B cell (primary cell): ENCODE results near the gene ITGB1. TPM values are rescaled to one million over a fixed set of nuclear protein-coding genes. Genes with fewer than 3 reads are reported as not detected.
A peak's percentile ranks its signal among the peaks of the same experiment; 100 is the strongest.

Source experiments
- ATAC-seq: fragments of 200-7000 bp; cut with Tn5 transposase; one replicate; pipeline ENCODE4 v1.10.0; 2021; ENCODE audit warnings: low read depth, mild to moderate bottlenecking, moderate number of reproducible peaks, moderate library complexity
- CTCF ChIA-PET: fragments of 350-600 bp; sonication (Branson Sonifier 250); formaldehyde crosslinking; loops from one replicate; lab custom pipeline; 2021; ENCODE audit warnings: antibody characterized with exemption, inconsistent platforms; lab: Charles Lee
- POLR2A ChIA-PET: fragments of 350-600 bp; sonication (Branson Sonifier 250); formaldehyde crosslinking; loops from one replicate; lab custom pipeline; 2021; ENCODE audit warnings: antibody characterized with exemption; lab: Charles Lee
- DNase-seq: peaks from one replicate; pipeline ENCODE4 v3.0.0; 2013
- H2AFZ ChIP-seq: 2 replicates; pipeline ENCODE4 v1.6.1; 2012; ENCODE audit warnings: mild to moderate bottlenecking, low read depth, low read length; ENCODE audit not compliant: insufficient read depth, poor library complexity, severe bottlenecking
- H3K27ac ChIP-seq, 2 donors: 1 replicate in 1 of 2; 2 replicates in 1 of 2; pipeline ENCODE4 v1.5.1; 2012 to 2013; ENCODE audit warnings: low read length in 2 of 2, mild to moderate bottlenecking in 2 of 2, moderate library complexity in 1 of 2
- H3K27me3 ChIP-seq, 4 experiments: fragments of 200-600 bp in 1 of 4; sonication (generic) in 1 of 4; replicated peaks in 1 of 4; 1 replicate in 2 of 4; 2 replicates in 2 of 4; pipeline versions ENCODE4 v1.6.1 to v1.7.0; 2013 to 2016; ENCODE audit warnings: low read length in 3 of 4, mild to moderate bottlenecking in 2 of 4, mixed read lengths in 1 of 4, moderate library complexity in 1 of 4; ENCODE audit not compliant: insufficient read depth in 4 of 4, control insufficient read depth in 3 of 4; ENCODE audit errors: control extremely low read depth in 1 of 4
- H3K36me3 ChIP-seq, 2 experiments: replicated peaks in 1 of 2; 1 replicate in 1 of 2; 2 replicates in 1 of 2; pipeline versions ENCODE4 v1.6.1 to v1.7.1; 2013; ENCODE audit warnings: low read length in 1 of 2; ENCODE audit not compliant: insufficient read depth in 2 of 2, control insufficient read depth in 1 of 2; ENCODE audit errors: control extremely low read depth in 1 of 2, extremely low read depth in 1 of 2
- H3K4me1 ChIP-seq, 2 donors: fragments of 200-600 bp in 1 of 2; sonication (generic) in 1 of 2; 1 replicate in 1 of 2; 2 replicates in 1 of 2; pipeline versions ENCODE4 v1.5.1 to v1.6.1; 2013 to 2017; ENCODE audit warnings: low read length in 2 of 2; ENCODE audit not compliant: control insufficient read depth in 2 of 2, insufficient read depth in 2 of 2
- H3K4me2 ChIP-seq: replicated peaks from 2 replicates; pipeline ENCODE3; 2012; ENCODE audit warnings: mild to moderate bottlenecking, low read depth, low read length; ENCODE audit not compliant: poor library complexity, severe bottlenecking
- H3K4me3 ChIP-seq, 5 experiments: fragments of 200-600 bp in 1 of 5; sonication (generic) in 1 of 5; 1 replicate in 3 of 5; 2 replicates in 2 of 5; pipeline versions ENCODE4 v1.5.1 to v1.7.0; 2011 to 2016; ENCODE audit warnings: low read length in 4 of 5, mild to moderate bottlenecking in 4 of 5, low read depth in 2 of 5, control low read depth in 1 of 5, moderate library complexity in 1 of 5; ENCODE audit not compliant: insufficient read depth in 1 of 5; ENCODE audit errors: control extremely low read depth in 1 of 5, extremely low read depth in 1 of 5
- H3K79me2 ChIP-seq: fragments of 200-600 bp; sonication (generic); one replicate; pipeline ENCODE4 v1.6.0; 2016; ENCODE audit warnings: low read length; ENCODE audit not compliant: control insufficient read depth, insufficient read depth
- H3K9ac ChIP-seq: fragments of 200-600 bp; sonication (generic); 2 replicates; pipeline ENCODE4 v1.6.1; 2017; ENCODE audit warnings: mild to moderate bottlenecking, low read length, moderate library complexity
- H3K9me3 ChIP-seq, 3 donors: one replicate each; pipeline versions ENCODE4 v1.6.1 to v1.7.1; 2013; ENCODE audit warnings: low read length in 2 of 3; ENCODE audit not compliant: control insufficient read depth in 2 of 3, insufficient read depth in 1 of 3; ENCODE audit errors: control extremely low read depth in 1 of 3
- H4K20me1 ChIP-seq: 2 replicates; pipeline ENCODE4 v1.6.0; 2012; ENCODE audit warnings: mild to moderate bottlenecking, low read length; ENCODE audit not compliant: insufficient read depth, control insufficient read depth, poor library complexity, severe bottlenecking
- H3K27ac Mint-ChIP-seq: one replicate; pipeline ENCODE4 v1.8.0; 2021; ENCODE audit warnings: mixed read lengths
- H3K27me3 Mint-ChIP-seq: one replicate; pipeline ENCODE4 v1.8.0; 2021; ENCODE audit warnings: mixed read lengths
- H3K4me1 Mint-ChIP-seq: one replicate; pipeline ENCODE4 v1.8.0; 2021; ENCODE audit warnings: mixed read lengths
- H3K4me3 Mint-ChIP-seq: one replicate; pipeline ENCODE4 v1.8.0; 2021; ENCODE audit warnings: mixed read lengths
- H3K9me3 Mint-ChIP-seq: one replicate; pipeline ENCODE4 v1.8.0; 2022; ENCODE audit warnings: mixed read lengths; ENCODE audit not compliant: insufficient read depth
- CTCF ChIP-seq: fragments of 200-600 bp; IDR thresholded peaks from one replicate; pipeline ENCODE4 v1.8.0; 2022; ENCODE audit warnings: antibody characterized with exemption, mild to moderate bottlenecking
- EZH2 ChIP-seq: IDR thresholded peaks from 2 replicates; pipeline ENCODE4 v1.6.1; 2012; ENCODE audit warnings: borderline replicate concordance, low read depth, mild to moderate bottlenecking, moderate library complexity, low read length; ENCODE audit not compliant: insufficient read depth, poor library complexity, severe bottlenecking
- WGBS: methylation state at CpG from one replicate; pipeline ENCODE4 v1.1.5; 2013; ENCODE audit warnings: missing lambda C conversion rate; ENCODE audit not compliant: insufficient coverage; 5-methylcytosine and 5-hydroxymethylcytosine counted together
- intact Hi-C: fragments of 100-400 bp; cut with micrococcal nuclease; formaldehyde crosslinking; loops from one replicate; pipeline ENCODE4 v1.10.0; 2022
- polyA plus RNA-seq: library from polyadenylated mRNA; depleted of rRNA; stranded (reverse); fragments of >200 nt; gene quantifications from 2 replicates; pipeline ENCODE4 v1.2.3, GENCODE V29; 2012
- total RNA-seq, 2 donors: library from RNA; stranded (reverse); fragments of 120-200 nt in 1 of 2; gene quantifications; 1 replicate in 1 of 2; 2 replicates in 1 of 2; pipeline versions ENCODE4 v1.2.3 to v1.2.4, GENCODE V29; 2013 to 2022

The ITGB1 gene
- total and polyA plus RNA-seq, 2 donors (not counting 1 experiment from before 2014, with no cell fraction given): 30.8 to 128 TPM

- peak overlapping the region; percentile 56 to 74 (median 67) for H3K4me3 ChIP-seq
- ATAC-seq (peak; percentile 97), DNase-seq (peak; percentile 76)
- peaks cover 13% of the 10 kb centered on the region for H3K4me1 Mint-ChIP-seq
- H3K9ac ChIP-seq: peak overlapping the region; percentile 72
- peak overlapping the region; percentile 95 for H3K4me3 Mint-ChIP-seq
- CTCF ChIA-PET: interaction anchor here (0.9 to 1.5 kb wide), 5 partner anchors 9 to 185 kb away, joined by 3 to 5 read pairs (median 3); no protein-coding TSS in a partner anchor
- intact Hi-C loops: loop anchor here (1.0 to 2.0 kb wide), 2 partner anchors 23 to 24 kb away; partner anchors contain the start of gene ITGB1
- POLR2A ChIA-PET: interaction anchor here (0.7 kb wide), 1 partner anchor 28 kb away, joined by 5 read pairs; no protein-coding TSS in a partner anchor
- 24% methylated on average over 31 of the region's 38 CpGs for WGBS
- no peak for TF ChIP-seq CTCF
- no peak for TF ChIP-seq EZH2
- H3K27ac ChIP-seq: peak overlapping the region; percentile 37 to 55
- no peaks in the 10 kb centered on the region for H3K27me3 Mint-ChIP-seq
- peak overlapping the region; percentile 89 for H3K27ac Mint-ChIP-seq
- H3K79me2 ChIP-seq: no peaks in the 10 kb centered on the region
- H4K20me1 ChIP-seq: no peaks in the 10 kb centered on the region
- H2AFZ ChIP-seq: peak overlapping the region; percentile 90
- no peaks in the 10 kb centered on the region for H3K9me3 Mint-ChIP-seq
- H3K4me2 ChIP-seq: peak overlapping the region; percentile 75
- peaks cover 3 to 12% of the 10 kb centered on the region in 2 donors for H3K4me1 ChIP-seq
- no peaks in the 10 kb centered on the region for H3K36me3 ChIP-seq
- peaks cover 0 to 2% (median 0%) of the 10 kb centered on the region in 4 experiments for H3K27me3 ChIP-seq
- no peaks in the 10 kb centered on the region for H3K9me3 ChIP-seq
Observed at GRCh38 chr10:32980558-32981468, 22.8 kb upstream of the ITGB1 start.
